ENCODE data around the gene THSD1. TPM values are rescaled to one million over a fixed set of nuclear protein-coding genes. Genes with fewer than 3 reads are reported as not detected.

THSD1 gene
- polyA plus RNA-seq, 2 of the 4 experiments (the other 2 are of a cell fraction): 5.4 to 6.1 TPM

DNA sequence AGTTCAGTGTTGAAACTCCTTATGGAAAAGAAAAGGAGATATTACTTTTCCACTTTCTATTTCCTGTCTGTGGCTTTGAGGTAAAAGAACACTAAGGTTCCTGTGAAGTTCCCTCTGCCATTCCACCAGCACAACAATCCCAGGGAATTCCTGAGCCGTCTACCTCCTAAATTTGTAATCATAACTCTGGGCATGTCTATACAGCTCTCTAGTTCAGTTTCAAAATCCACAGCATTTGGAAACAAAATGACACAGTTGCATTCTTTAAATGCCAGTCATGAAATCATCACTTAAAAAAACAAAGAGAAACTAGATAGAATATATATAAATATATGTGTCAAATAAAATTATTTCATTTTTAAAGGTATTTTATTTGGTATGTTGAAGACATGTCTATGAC lies 9.0 kb upstream of the THSD1 start:
- no peak for FAIRE-seq
- Histone ChIP-seq H3K4me3 (no peak overlapping the region), H3K4me2 (peak overlapping the region; percentile 55), H3K9me3 (no peaks in the 10 kb centered on the region), H3K27ac (peak overlapping the region; percentile 73 to 90), H3K4me1 (peaks cover 59% of the 10 kb centered on the region)
- POLR2A ChIA-PET: interaction anchor here (0.7 to 1.1 kb wide), 2 partner anchors 10 kb away, joined by 3 read pairs; no protein-coding TSS in a partner anchor
- CTCF ChIA-PET: interaction anchor here (2.3 kb wide), 1 partner anchor 36 kb away, joined by 15 read pairs; the partner anchor contains the start of gene VPS36
- no peak for ATAC-seq
- WGBS (ENCODE audit: missing lambda C conversion rate): 0% methylated on average over 1 of the region's 1 CpG
- no peak for TF ChIP-seq JUNB (IDR thresholded peaks at IDR 0.05)
- TF ChIP-seq, protein P1, sequence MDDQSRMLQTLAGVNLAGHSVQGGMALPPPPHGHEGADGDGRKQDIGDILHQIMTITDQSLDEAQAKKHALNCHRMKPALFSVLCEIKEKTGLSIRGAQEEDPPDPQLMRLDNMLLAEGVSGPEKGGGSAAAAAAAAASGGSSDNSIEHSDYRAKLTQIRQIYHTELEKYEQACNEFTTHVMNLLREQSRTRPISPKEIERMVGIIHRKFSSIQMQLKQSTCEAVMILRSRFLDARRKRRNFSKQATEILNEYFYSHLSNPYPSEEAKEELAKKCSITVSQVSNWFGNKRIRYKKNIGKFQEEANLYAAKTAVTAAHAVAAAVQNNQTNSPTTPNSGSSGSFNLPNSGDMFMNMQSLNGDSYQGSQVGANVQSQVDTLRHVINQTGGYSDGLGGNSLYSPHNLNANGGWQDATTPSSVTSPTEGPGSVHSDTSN (IDR thresholded peaks at IDR 0.05): no peak
- TF ChIP-seq ZSCAN20 (CRISPR knock-in tag; IDR thresholded peaks at IDR 0.05): no peak
- no peak for TF ChIP-seq MAZ (IDR thresholded peaks at IDR 0.05; ENCODE audit: borderline replicate concordance, low read depth, low read length)
- no peak for TF ChIP-seq TP53 (CRISPR knock-in tag; IDR thresholded peaks at IDR 0.05)
- no peak for TF ChIP-seq TFCP2L1 (CRISPR knock-in tag; IDR thresholded peaks at IDR 0.05)
- TF ChIP-seq RCOR1 (IDR thresholded peaks at IDR 0.05; ENCODE audit: low read depth, low read length): no peak
- TF ChIP-seq RAD21 (conservative IDR thresholded peaks at IDR 0.05 in 1 of 2, IDR thresholded peaks at IDR 0.05 in 1 of 2): no peak
- no peak for TF ChIP-seq NFE2L2 (conservative IDR thresholded peaks at IDR 0.05; ENCODE audit: low read length)
- no peak for TF ChIP-seq PHF8 (IDR thresholded peaks at IDR 0.05; ENCODE audit: borderline replicate concordance, low read depth)
- TF ChIP-seq ESRRA (IDR thresholded peaks at IDR 0.05; ENCODE audit: borderline replicate concordance, low read length): no peak
- TF ChIP-seq, protein P2, sequence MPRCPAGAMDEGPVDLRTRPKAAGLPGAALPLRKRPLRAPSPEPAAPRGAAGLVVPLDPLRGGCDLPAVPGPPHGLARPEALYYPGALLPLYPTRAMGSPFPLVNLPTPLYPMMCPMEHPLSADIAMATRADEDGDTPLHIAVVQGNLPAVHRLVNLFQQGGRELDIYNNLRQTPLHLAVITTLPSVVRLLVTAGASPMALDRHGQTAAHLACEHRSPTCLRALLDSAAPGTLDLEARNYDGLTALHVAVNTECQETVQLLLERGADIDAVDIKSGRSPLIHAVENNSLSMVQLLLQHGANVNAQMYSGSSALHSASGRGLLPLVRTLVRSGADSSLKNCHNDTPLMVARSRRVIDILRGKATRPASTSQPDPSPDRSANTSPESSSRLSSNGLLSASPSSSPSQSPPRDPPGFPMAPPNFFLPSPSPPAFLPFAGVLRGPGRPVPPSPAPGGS (IDR thresholded peaks at IDR 0.05): no peak
- DNase-seq (ENCODE audit: low read depth in 1 of 2, low spot score in 1 of 2): peak in 1 of 2 experiments; percentile 4

GRCh38 chr13:52414051-52414450 lies 8.1 kb upstream of the THSD1 start:
- Histone ChIP-seq H3K27ac (peak overlapping the region; percentile 73 to 90; a peak in 5 of 6 replicates), H3K4me3 (no peak overlapping the region), H3K4me2 (peak overlapping the region; percentile 55; the same call in 1 of the 3 replicates), H3K9me3 (no peaks in the 10 kb centered on the region), H3K4me1 (peaks cover 59% of the 10 kb centered on the region)
- DNase-seq (ENCODE audit: low read depth in 1 of 2, low spot score in 1 of 2) (no peak), ATAC-seq (no peak), FAIRE-seq (no peak)
- ChIA-PET POLR2A (interaction anchor here (1.1 kb wide), 1 partner anchor 9 kb away, joined by 3 read pairs; no protein-coding TSS in a partner anchor), CTCF (interaction anchor here (0.8 to 1.1 kb wide), 3 partner anchors 22 to 70 kb away, joined by 3 to 6 read pairs (median 3); partner anchors contain the start of gene VPS36)
- WGBS (ENCODE audit: missing lambda C conversion rate): 100% methylated on average over 1 of the region's 1 CpG
- TF ChIP-seq MYC (IDR thresholded peaks at IDR 0.05; ENCODE audit: borderline replicate concordance, low read length) (no peak), ZSCAN20 (CRISPR knock-in tag; IDR thresholded peaks at IDR 0.05) (no peak), NFE2L2 (conservative IDR thresholded peaks at IDR 0.05; ENCODE audit: low read length) (no peak), JUNB (IDR thresholded peaks at IDR 0.05) (no peak)

DNA sequence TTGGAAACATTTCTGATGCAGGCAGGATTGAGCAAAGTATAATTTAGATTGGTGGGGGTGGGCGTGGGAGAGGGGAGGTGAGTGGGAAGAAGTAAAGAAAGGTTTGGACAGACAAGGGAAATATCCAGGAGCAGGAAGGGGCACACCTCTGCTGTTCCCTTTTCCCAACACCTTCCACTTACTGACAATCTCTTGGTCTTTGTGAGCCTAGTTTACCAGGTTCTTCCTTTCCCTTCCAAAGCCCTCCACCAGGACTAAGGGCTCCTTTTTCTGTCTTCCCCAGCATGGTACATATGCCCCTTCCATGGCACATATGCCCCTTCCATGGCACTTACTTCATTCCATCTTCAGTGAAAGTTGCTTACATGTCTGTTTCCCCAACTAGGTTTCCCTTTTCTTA lies 6.2 kb upstream of the THSD1 start:
- Histone ChIP-seq H3K4me1 (peaks cover 59% of the 10 kb centered on the region), H3K27ac (peak overlapping the region; percentile 82 to 93), H3K4me3 (0 out of 3 replicates have a peak overlapping the region, but pooled peaks have one; percentile 13), H3K4me2 (peak overlapping the region; percentile 85), H3K9me3 (no peaks in the 10 kb centered on the region)
- ChIA-PET CTCF (interaction anchor here (0.6 to 3.6 kb wide), 2 partner anchors 39 to 279 kb away, joined by 3 to 14 read pairs; no protein-coding TSS in a partner anchor), POLR2A (interaction anchor here (1.5 kb wide), 1 partner anchor 38 kb away, joined by 3 read pairs; the partner anchor contains the start of gene VPS36)
- TF ChIP-seq EHF (CRISPR knock-in tag; IDR thresholded peaks at IDR 0.05): no peak
- no peak for TF ChIP-seq CHD2 (IDR thresholded peaks at IDR 0.05; ENCODE audit: low read length, partially characterized antibody)
- no peak for TF ChIP-seq PHF8 (IDR thresholded peaks at IDR 0.05; ENCODE audit: borderline replicate concordance, low read depth)
- TF ChIP-seq, protein P1 (IDR thresholded peaks at IDR 0.05): no peak
- TF ChIP-seq CHD4 (IDR thresholded peaks at IDR 0.05; ENCODE audit: borderline replicate concordance): no peak
- no peak for TF ChIP-seq ESRRA (IDR thresholded peaks at IDR 0.05; ENCODE audit: borderline replicate concordance, low read length)
- TF ChIP-seq, protein P3, sequence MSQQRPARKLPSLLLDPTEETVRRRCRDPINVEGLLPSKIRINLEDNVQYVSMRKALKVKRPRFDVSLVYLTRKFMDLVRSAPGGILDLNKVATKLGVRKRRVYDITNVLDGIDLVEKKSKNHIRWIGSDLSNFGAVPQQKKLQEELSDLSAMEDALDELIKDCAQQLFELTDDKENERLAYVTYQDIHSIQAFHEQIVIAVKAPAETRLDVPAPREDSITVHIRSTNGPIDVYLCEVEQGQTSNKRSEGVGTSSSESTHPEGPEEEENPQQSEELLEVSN (IDR thresholded peaks at IDR 0.05; ENCODE audit: borderline replicate concordance, low read depth): no peak
- TF ChIP-seq TFCP2L1 (CRISPR knock-in tag; IDR thresholded peaks at IDR 0.05): no peak
- no peak for TF ChIP-seq EP300 (IDR thresholded peaks at IDR 0.05)
- TF ChIP-seq CTCF (IDR thresholded peaks at IDR 0.05): no peak
- no peak for TF ChIP-seq ZSCAN20 (CRISPR knock-in tag; IDR thresholded peaks at IDR 0.05)
- no peak for TF ChIP-seq HOXA7 (CRISPR knock-in tag; IDR thresholded peaks at IDR 0.05)
- no peak for TF ChIP-seq RAD21 (conservative IDR thresholded peaks at IDR 0.05 in 1 of 2, IDR thresholded peaks at IDR 0.05 in 1 of 2)
- TF ChIP-seq GATA3 (IDR thresholded peaks at IDR 0.05; ENCODE audit: borderline replicate concordance): no peak
- no peak for TF ChIP-seq RCOR1 (IDR thresholded peaks at IDR 0.05; ENCODE audit: low read depth, low read length)
- TF ChIP-seq POLR2AphosphoS2 (conservative IDR thresholded peaks at IDR 0.05; ENCODE audit: low read length): no peak
- TF ChIP-seq FOXS1 (CRISPR knock-in tag; IDR thresholded peaks at IDR 0.05): no peak
- TF ChIP-seq RARB (CRISPR knock-in tag; IDR thresholded peaks at IDR 0.05): no peak
- TF ChIP-seq MAFK (IDR thresholded peaks at IDR 0.05; ENCODE audit: partially characterized antibody): no peak
- TF ChIP-seq ZNF302 (CRISPR knock-in tag; IDR thresholded peaks at IDR 0.05): no peak
- FAIRE-seq: no peak
- 6% methylated on average over 1 of the region's 1 CpG for WGBS (ENCODE audit: missing lambda C conversion rate)
- ATAC-seq: peak; percentile 53 to 60; a peak in 4 of 6 replicates
- DNase-seq (ENCODE audit: low read depth in 1 of 2, low spot score in 1 of 2): no peak

Measured in A549 (cell line).